ENCODE data around the gene ZNF543. TPM values are rescaled to one million over a fixed set of nuclear protein-coding genes. Genes with fewer than 3 reads are reported as not detected.

ZNF543 gene
- total RNA-seq, 1 experiment from 2014 or later = 10.6 TPM

DNA sequence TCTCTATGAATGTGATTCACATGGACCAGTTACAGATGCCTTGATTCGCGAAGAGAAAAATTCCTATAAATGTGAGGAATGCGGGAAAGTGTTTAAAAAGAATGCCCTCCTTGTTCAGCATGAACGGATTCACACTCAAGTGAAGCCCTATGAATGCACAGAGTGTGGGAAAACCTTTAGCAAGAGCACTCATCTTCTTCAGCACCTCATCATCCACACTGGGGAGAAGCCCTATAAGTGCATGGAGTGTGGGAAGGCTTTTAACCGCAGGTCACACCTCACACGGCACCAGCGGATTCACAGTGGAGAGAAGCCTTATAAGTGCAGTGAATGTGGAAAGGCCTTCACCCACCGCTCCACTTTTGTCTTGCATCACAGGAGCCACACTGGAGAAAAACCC, 7.7 kb downstream of the ZNF543 start:
- DNase-seq (ENCODE audit: low spot score) = no peak
- Histone ChIP-seq H3K4me3 (ENCODE audit: low read depth, low read length, poor library complexity, severe bottlenecking) (no peak overlapping the region), H3K27me3 (replicated peaks; ENCODE audit: insufficient read depth, low read depth, low read length, poor library complexity) (no peaks in the 10 kb centered on the region), H3K27ac (ENCODE audit: low read depth, low read length, poor library complexity, severe bottlenecking) (no peak overlapping the region), H3K36me3 (ENCODE audit: insufficient read depth, low read length, poor library complexity, severe bottlenecking) (peaks cover 57% of the 10 kb centered on the region), H3K4me1 (ENCODE audit: insufficient read depth, low read length, poor library complexity, severe bottlenecking) (no peaks in the 10 kb centered on the region), H3K9me3 (ENCODE audit: low read depth, low read length, poor library complexity, severe bottlenecking) (no peaks in the 10 kb centered on the region)
- CTCF ChIA-PET = no interaction called here
- intact Hi-C loops (cut with micrococcal nuclease; ENCODE audit: unreplicated experiment) = no loop called here
- POLR2A ChIA-PET (ENCODE audit: low non-redundant PET) = no interaction called here
- BruUV-seq (replicated peaks) = no TSS peak
- TF ChIP-seq, protein P1, sequence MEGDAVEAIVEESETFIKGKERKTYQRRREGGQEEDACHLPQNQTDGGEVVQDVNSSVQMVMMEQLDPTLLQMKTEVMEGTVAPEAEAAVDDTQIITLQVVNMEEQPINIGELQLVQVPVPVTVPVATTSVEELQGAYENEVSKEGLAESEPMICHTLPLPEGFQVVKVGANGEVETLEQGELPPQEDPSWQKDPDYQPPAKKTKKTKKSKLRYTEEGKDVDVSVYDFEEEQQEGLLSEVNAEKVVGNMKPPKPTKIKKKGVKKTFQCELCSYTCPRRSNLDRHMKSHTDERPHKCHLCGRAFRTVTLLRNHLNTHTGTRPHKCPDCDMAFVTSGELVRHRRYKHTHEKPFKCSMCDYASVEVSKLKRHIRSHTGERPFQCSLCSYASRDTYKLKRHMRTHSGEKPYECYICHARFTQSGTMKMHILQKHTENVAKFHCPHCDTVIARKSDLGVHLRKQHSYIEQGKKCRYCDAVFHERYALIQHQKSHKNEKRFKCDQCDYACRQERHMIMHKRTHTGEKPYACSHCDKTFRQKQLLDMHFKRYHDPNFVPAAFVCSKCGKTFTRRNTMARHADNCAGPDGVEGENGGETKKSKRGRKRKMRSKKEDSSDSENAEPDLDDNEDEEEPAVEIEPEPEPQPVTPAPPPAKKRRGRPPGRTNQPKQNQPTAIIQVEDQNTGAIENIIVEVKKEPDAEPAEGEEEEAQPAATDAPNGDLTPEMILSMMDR (conservative IDR thresholded peaks at IDR 0.05; ENCODE audit: low read depth, low read length) = no peak
- no peak for TF ChIP-seq EZH2 (IDR thresholded peaks at IDR 0.05; ENCODE audit: borderline replicate concordance, low read depth, low read length, poor library complexity, severe bottlenecking)

DNA sequence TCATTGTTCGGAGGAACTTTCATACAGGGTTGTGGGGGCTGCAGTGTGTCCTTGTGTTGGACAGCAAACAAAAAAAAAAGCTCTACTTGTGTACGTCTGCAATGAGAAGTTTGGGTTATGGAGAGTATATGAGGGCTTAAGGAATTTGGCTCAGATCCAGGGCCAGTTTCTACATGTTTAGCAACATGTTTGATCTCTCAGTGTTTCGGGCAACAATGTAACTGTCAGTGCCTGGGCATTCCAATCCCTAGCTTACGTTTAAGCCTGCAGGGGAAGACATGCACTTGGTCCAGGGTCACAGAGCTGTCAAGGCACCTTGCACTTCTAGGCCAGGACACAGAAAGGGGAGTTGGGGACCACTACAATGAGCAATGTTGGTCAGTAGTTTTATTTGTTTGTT, 13.9 kb downstream of the ZNF543 start:
- Histone ChIP-seq H3K9me3 (ENCODE audit: low read depth, low read length, poor library complexity, severe bottlenecking) (no peaks in the 10 kb centered on the region), H3K27ac (ENCODE audit: low read depth, low read length, poor library complexity, severe bottlenecking) (no peak overlapping the region), H3K4me1 (ENCODE audit: insufficient read depth, low read length, poor library complexity, severe bottlenecking) (no peaks in the 10 kb centered on the region), H3K27me3 (replicated peaks; ENCODE audit: insufficient read depth, low read depth, low read length, poor library complexity) (no peaks in the 10 kb centered on the region), H3K4me3 (ENCODE audit: low read depth, low read length, poor library complexity, severe bottlenecking) (no peak overlapping the region), H3K36me3 (ENCODE audit: insufficient read depth, low read length, poor library complexity, severe bottlenecking) (peaks cover 11% of the 10 kb centered on the region)
- DNase-seq (ENCODE audit: low spot score) = peak; percentile 10
- no TSS peak for BruUV-seq (replicated peaks)
- ChIA-PET POLR2A (ENCODE audit: low non-redundant PET) (no interaction called here), CTCF (no interaction called here)
- intact Hi-C loops (cut with micrococcal nuclease; ENCODE audit: unreplicated experiment) = no loop called here
- TF ChIP-seq, protein P1 (conservative IDR thresholded peaks at IDR 0.05; ENCODE audit: low read depth, low read length) = no peak
- no peak for TF ChIP-seq EZH2 (IDR thresholded peaks at IDR 0.05; ENCODE audit: borderline replicate concordance, low read depth, low read length, poor library complexity, severe bottlenecking)

DNA sequence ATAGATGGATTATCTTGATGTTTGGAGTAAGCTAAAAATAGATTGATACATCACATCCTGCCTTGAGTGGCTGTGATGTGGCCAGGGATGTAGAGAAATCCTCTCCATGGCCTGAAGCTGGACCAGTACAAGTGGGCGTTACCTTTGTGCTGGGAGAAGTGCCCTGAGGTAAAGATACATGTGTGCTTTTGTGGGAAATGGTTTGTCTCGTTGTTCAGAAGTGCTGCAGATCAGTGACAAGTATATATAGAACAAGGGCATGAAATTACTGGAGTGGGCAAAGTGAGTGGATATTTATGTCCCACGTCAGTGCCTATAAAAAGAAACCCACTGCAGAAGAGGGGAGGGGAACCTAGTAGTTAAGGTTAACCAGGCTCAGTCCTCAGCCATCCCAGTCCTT, 18.6 kb downstream of the ZNF543 start:
- CTCF ChIA-PET = no interaction called here
- no peak for DNase-seq (ENCODE audit: low spot score)
- no peak for TF ChIP-seq EZH2 (IDR thresholded peaks at IDR 0.05; ENCODE audit: borderline replicate concordance, low read depth, low read length, poor library complexity, severe bottlenecking)
- TF ChIP-seq, protein P1 (conservative IDR thresholded peaks at IDR 0.05; ENCODE audit: low read depth, low read length) = no peak
- H3K36me3 ChIP-seq (ENCODE audit: insufficient read depth, low read length, poor library complexity, severe bottlenecking) = no peaks in the 10 kb centered on the region
- peaks cover 13% of the 10 kb centered on the region for H3K27me3 ChIP-seq (replicated peaks; ENCODE audit: insufficient read depth, low read depth, low read length, poor library complexity)
- POLR2A ChIA-PET (ENCODE audit: low non-redundant PET) = no interaction called here
- no peak overlapping the region for H3K4me3 ChIP-seq (ENCODE audit: low read depth, low read length, poor library complexity, severe bottlenecking)
- intact Hi-C loops (cut with micrococcal nuclease; ENCODE audit: unreplicated experiment) = no loop called here
- no peak overlapping the region for H3K27ac ChIP-seq (ENCODE audit: low read depth, low read length, poor library complexity, severe bottlenecking)
- no peaks in the 10 kb centered on the region for H3K9me3 ChIP-seq (ENCODE audit: low read depth, low read length, poor library complexity, severe bottlenecking)
- no TSS peak for BruUV-seq (replicated peaks)
- no peaks in the 10 kb centered on the region for H3K4me1 ChIP-seq (ENCODE audit: insufficient read depth, low read length, poor library complexity, severe bottlenecking)

Measured in A673 (cell line).